Left renal cortex interstitium (tissue), 4 donors: Measurements from ENCODE around the gene HS3ST6. TPM values are rescaled to one million over a fixed set of nuclear protein-coding genes. Genes with fewer than 3 reads are reported as not detected.
"Not testable (repeated sequence)": the region's sequence is repeated elsewhere in the genome, so short reads cannot be mapped to it uniquely, and the experiment has no call there.

ENCODE experiments used
- DNase-seq, 4 donors: peaks; one replicate each; pipeline ENCODE4 v3.0.0-alpha.2; 2013; ENCODE audit warnings: low read depth in 4 of 4, low spot score in 2 of 4, missing footprints in 1 of 4
- polyA plus RNA-seq, 4 donors: library from polyadenylated mRNA; unstranded; fragments of 120-200 nt; gene quantifications; one replicate each; pipeline ENCODE4 v1.2.1, GENCODE V29; 2013; ENCODE audit not compliant: insufficient read length in 4 of 4

Gene HS3ST6
- polyA plus RNA-seq, result under 1 TPM; 0.21 to 0.55 (median 0.35) TPM

DNA sequence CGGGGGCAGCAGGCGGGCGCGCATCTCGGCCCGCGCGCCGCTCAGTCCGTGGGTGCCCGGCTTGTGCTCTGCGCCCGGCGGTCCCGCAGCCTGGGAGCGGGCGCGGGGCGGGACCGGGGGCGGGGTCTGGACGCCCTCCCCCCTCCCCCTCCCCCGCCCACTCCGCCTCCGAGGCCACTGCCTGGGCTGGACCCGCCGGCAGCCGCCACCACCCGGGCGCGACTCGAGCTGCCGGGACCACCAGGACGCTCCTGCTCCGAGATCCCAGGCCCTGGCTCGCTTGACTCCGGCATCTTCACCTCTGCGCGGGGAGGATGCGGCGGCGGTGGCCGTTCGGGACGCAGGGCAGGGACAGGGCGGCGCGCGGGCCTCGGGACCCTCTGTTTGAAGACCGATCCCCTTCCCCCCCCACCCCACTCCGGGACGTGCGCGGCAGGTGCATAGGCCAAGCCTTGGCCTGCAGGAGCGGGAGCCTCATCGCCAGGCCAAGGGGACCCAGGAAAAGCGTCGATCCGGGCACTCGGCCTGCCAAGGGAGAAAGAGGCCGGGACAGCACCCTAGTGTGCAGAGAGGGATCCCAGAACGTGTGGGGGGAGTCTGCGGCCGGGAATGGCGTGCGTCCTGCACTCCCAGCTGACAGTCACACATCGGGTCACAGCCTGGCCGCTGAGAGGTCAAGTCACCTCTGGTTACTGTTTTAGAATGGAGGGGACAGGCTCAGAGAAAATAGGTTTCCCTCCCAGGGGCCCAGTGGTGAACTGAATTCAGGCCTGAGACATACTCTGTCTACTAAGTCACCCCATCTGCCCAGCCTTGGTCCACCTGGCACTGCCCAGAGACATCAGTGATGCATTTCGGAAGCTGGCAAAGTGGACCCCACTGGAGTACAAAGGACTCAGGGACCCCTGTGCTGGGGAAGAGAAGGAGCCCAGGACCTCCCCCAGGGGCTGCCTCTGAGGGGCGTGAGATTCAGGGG lies at the start of gene HS3ST6:
Gene HS3ST6 (minus strand): TSS at position 65 of the 976 bp plus-strand sequence. CDS start 92 bp downstream, outside the sequence.
- no peak for DNase-seq

GRCh38 chr16:1966460-1966859 lies 48.2 kb upstream of the HS3ST6 start, which contains the start of gene RNF151:
Gene RNF151, plus strand, starts transcription at chr16:1966856. Its CDS starts 26 bp downstream, at chr16:1966882.
- no peak for DNase-seq

DNA sequence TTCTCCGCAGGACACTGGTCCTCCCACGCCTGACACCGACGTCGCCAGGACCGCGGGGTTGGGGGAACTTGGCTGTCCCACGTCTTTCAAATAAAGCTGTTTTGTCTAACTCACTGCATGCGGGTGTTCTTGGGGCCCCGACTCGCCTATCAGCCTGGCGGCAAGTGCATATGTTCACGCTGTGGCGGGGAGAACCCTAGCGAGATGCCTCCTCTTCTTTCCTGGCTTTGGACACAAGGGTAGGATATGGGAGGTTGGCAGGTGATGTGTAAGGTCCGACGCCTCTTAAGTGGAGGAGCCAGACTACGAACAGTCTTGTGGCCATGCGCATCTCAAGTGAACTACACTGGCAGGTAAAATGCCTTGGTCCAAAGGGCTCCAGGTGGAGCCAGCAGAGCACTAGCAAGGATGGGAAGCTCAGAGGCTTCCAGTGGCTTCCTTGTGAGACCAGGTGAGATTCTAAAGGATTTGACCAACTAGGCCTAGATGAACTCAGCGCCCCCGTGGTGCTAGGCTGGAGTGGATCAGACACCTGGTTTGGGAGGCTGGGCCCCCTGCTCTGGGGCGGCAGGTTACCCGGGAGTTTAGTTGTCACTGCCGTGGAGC lies 47.3 kb upstream of the HS3ST6 start:
- DNase-seq, result no peak

DNA sequence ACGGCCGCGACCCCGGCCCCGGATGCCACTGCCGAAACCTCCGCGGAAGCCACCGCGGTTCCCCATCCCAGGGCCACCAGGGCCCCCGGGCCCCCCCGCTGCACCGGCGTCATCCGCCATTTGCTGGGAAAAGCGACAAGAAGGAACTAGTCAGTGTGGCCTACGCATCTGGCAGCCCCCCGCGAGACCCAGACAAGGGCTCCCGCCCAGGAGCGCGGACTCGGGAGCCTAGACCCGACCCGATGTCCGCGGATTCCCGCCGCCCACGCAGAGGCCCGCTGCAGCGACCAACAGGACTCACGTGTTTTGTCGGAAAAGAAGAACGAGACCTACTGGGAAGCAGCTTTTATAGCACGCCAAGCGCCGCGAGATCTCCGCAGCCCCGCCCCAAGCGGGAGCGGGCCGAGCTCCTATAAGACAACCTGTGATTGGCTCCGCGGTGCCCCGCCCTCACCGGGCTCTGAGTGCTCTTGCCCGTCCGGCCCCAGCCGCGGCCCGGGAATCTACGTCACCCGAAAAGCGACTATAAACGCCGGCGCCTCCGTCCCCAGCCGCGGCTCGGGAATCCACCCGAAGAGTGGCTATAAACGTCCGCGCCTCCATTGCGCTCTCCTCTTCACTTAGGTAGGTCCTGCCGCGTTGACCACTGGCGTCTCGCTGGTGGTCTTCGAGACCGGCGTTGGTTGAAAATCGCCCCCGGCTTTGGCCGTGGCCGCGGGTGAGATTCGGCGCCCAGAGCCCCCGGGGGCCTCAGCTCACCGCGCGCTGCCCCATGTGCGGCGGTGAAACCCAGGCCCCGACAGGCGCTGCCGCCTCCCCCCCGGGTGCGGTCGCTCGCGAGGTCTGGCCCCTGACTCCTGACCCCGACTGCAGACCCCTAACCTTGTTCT lies 46.5 kb upstream of the HS3ST6 start, which contains the start of gene RPS2:
Gene RPS2 (minus strand): TSS at position 321 of the 890 bp plus-strand sequence. CDS start 201 bp downstream, at position 120.
- peak; percentile 95 to 98 (median 96) for DNase-seq

DNA sequence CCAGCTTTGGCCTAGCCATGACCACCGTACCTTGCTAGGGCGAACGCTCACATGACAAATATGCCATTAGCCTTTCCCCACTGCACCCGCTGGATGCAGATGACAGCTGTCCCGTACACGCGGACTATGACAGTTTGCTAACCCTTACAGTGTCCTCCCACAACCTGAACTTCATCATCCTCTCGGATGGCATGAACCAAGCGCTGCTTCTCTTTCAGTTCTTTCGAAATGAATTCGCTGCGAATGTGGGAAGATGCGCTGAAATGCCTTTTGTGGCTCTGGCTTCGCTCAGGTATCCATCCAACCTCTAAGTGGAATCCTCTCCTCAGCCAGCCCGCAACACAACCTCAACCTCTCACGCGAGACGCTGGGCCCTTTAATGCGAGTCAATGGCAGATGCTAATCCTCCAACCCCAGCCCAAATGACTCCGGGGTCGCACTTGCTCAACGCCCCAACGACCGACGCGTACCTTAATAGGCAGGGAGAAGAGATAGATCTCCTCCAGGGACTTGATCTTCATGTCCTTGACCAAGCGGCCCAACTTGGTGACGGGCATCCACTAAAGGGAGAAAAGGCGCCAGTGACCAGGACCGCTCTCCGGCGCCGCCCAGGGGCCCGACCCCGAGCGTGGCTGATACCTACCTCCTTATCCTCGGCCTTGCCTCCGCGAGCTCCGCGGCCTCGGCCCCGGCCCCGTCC lies 45.7 kb upstream of the HS3ST6 start:
- DNase-seq, result no peak

GRCh38 chr16:1962161-1963153 lies 44.2 kb upstream of the HS3ST6 start:
- not testable (repeated sequence) for DNase-seq

GRCh38 chr16:1961651-1962067 lies 43.4 kb upstream of the HS3ST6 start:
- no peak for DNase-seq

- no peak for DNase-seq
These were observed 42.7 kb upstream of the HS3ST6 start for GRCh38 chr16:1960665-1961630.

DNA sequence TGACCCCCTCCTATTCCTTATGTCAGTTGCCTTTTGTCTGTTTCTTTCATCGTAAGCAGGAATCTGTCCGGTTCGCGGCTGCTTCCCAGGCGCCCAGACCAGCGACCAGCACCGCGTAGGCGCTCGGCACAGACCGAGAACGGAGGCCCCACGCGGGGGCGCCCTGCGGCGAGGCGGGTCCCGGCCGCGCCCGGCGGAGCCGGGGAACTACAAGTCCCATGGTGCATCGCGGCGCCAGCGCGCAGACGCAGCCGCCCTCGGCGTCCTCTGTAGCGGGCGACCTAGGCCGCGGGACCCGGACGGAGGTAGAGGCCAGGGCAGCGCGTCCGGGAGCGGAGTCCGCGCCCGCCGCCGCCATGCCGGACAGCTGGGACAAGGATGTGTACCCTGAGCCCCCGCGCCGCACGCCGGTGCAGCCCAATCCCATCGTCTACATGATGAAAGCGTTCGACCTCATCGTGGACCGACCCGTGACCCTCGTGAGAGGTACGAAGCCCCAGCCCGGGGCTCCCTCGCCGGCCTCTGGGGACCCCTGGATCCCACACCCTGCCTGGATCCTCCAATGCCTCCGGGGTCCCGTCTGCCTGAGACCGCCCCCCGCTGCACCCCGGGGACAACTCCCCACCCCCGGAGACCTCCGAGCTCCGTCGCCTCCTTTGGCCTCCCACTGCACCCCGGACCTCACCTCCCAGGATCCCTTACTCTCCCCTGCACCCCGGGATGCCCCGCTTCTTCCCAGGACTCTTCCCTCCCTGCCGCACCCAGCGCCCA lies 41.2 kb upstream of the HS3ST6 start, which contains the start of gene NDUFB10:
Gene NDUFB10 (plus strand): TSS at position 270 of the 771 bp plus-strand sequence. CDS start 87 bp downstream, at position 357.
- DNase-seq, result peak in 3 of 4 donors; percentile 68 to 78 (median 76)

DNA sequence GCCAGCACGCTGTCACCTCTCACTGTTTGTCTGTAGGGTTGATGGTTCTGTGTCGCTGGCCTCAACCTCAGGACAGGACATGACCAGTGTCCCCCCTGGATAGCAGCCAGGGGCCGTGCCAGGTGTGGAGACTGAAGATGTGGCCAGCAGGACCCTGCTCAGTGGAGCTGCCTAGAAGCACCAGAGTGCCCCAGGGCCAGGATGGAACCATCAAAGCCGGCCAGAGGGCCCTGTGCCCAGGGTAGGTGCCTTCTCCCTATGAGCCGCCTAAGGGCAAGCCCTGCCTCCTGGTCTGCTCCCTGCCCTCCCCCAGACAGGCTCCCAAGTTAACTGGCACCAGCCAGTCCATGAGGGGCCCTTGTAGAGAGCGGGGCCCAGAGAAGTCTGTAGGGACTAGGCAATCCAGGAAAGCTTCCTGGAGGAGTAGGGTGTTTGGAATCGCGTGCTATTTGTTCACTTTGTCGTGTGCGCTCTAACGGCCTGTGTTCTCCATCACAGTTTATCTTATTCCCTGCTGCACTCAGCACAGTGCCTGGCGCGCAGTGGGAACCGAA lies 40.6 kb upstream of the HS3ST6 start:
- DNase-seq, result no peak

DNA sequence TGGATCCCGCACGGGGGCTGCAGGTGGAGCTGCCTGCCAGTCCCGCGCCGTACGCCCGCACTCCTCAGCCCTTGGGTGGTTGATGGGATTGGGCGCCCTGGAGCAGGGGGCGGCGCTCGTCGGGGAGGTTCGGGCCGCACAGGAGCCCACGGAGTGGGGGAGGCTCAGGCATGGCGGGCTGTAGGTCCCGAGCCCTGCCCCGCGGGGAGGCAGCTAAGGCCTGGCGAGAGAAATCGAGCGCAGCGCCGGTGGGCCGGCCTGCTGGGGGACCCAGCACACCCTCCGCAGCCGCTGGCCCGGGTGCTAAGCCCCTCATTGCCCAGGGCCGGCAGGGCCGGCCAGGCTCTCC lies 39.9 kb upstream of the HS3ST6 start:
- DNase-seq, result not testable (repeated sequence)

DNA sequence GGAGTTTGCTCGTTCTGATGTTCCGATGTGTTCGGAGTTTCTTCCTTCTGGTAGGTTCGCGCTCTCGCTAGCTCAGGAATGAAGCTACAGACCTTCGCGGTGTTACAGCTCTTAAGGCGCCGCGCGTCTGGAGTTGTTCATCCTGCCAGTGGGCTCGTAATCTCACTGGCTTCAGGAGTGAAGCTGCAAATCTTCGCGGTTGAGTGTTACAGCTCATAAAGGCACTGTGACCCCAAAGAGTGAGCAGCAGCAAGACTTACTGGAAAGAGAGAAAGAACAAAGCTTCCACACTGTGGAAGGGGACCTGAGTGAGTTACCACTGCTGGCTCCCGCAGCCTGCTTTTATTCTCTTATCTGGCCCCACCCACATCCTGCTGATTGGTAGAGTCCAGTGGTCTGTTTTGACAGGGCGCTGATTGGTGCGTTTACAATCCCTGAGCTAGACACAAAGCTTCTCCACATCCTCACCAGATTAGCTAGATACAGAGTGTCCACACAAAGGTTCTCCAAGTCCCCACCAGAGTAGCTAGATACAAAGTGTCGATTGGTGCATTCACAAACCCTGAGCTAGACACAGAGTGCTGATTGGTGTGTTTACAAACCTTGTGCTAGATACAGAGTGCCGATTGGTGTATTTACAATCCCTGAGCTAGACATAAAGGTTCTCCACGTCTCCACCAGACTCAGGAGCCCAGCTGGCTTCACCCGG lies 39.4 kb upstream of the HS3ST6 start:
- not testable (repeated sequence) for DNase-seq

- DNase-seq, result no peak
These were observed 35.5 kb upstream of the HS3ST6 start for GRCh38 chr16:1953734-1954133.

DNA sequence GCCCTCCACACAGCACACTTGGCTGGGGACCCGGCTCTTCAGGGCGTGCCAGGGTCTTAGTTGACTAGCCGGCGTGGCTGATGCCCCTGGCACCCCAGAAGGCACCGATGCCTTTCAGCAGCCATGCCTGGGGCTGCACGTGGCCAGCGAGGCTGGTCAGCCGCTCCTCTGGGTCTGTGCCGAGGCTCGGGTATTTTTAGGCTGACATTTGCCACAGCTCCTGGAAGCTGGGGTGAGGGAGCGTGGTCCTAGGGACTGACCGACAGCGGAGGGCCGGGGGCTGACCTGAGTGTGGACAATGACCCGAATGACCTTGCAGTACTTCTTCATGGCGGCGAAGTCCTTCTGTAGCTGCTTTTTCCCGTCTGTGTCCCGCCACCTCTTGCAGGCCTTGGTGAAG lies 32.3 kb upstream of the HS3ST6 start:
- no peak for DNase-seq

GRCh38 chr16:1950047-1950446 lies 31.8 kb upstream of the HS3ST6 start:
- no peak for DNase-seq

DNA sequence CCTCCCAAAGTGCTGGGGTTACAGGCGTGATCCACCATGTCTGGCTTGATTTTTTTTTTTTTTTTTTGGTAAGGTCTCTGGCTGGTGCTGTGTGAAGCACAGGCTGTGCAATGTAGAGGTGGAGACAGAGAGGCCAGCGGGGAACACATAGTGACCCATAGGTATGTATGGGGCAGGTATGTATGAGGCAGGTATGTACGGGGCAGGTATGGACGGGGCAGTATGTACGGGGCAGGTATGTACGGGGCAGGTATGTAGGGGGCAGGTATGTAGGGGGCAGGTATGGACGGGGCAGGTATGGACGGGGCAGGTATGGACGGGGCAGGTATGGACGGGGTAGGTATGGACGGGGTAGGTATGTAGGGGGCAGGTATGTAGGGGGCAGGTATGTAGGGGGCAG lies 31.3 kb upstream of the HS3ST6 start:
- DNase-seq, result no peak
